ENCODE results near the gene VIPAS39.

GRCh38 chr14:77478029-77478428 is 20.6 kb upstream of the VIPAS39 start:
- TF ChIP-seq CTCF (conservative IDR thresholded peaks at IDR 0.05) (no peak), EZH2 (IDR thresholded peaks at IDR 0.05; ENCODE audit: low read depth) (no peak)

Data from PC-9 (cell line).